Smooth muscle cell (in vitro differentiated cells): ENCODE results near the gene LRP5. TPM values are rescaled to one million over a fixed set of nuclear protein-coding genes. Genes with fewer than 3 reads are reported as not detected.

Source experiments
- DNase-seq: peaks from one replicate; lab custom pipeline; 2025; ENCODE audit not compliant: unreplicated experiment; lab: John Stamatoyannopoulos, UW
- H2AFZ ChIP-seq: fragments of 200-600 bp; sonication (generic); 2 replicates; pipeline ENCODE4 v1.6.0; 2016; ENCODE audit warnings: antibody characterized with exemption, low read depth, mild to moderate bottlenecking
- H3F3A ChIP-seq: fragments of 200-600 bp; sonication (generic); 2 replicates; pipeline ENCODE4 v1.6.0; 2017; ENCODE audit warnings: antibody characterized with exemption, low read depth
- H3K27ac ChIP-seq: fragments of 200-600 bp; sonication (generic); 2 replicates; pipeline ENCODE4 v1.5.1; 2016; ENCODE audit warnings: low read depth, mild to moderate bottlenecking
- H3K27me3 ChIP-seq: fragments of 200-600 bp; sonication (generic); 2 replicates; pipeline ENCODE4 v1.6.1; 2016; ENCODE audit warnings: low read depth, mild to moderate bottlenecking
- H3K36me3 ChIP-seq: fragments of 200-600 bp; sonication (generic); 2 replicates; pipeline ENCODE4 v1.5.1; 2016; ENCODE audit warnings: low read depth
- H3K4me1 ChIP-seq: fragments of 200-600 bp; sonication (generic); 2 replicates; pipeline ENCODE4 v1.5.1; 2016; ENCODE audit warnings: low read depth
- H3K4me2 ChIP-seq: fragments of 200-600 bp; sonication (generic); 2 replicates; pipeline ENCODE4 v1.6.0; 2016; ENCODE audit warnings: mild to moderate bottlenecking
- H3K4me3 ChIP-seq: fragments of 200-600 bp; sonication (generic); 2 replicates; pipeline ENCODE4 v1.5.1; 2016; ENCODE audit warnings: mild to moderate bottlenecking
- H3K79me2 ChIP-seq: fragments of 200-600 bp; sonication (generic); 2 replicates; pipeline ENCODE4 v1.6.0; 2016; ENCODE audit warnings: low read depth, mild to moderate bottlenecking
- H3K9ac ChIP-seq: fragments of 200-600 bp; sonication (generic); 2 replicates; pipeline ENCODE4 v1.6.0; 2016; ENCODE audit warnings: low read depth
- H3K9me3 ChIP-seq: fragments of 200-600 bp; sonication (generic); replicated peaks from 2 replicates; pipeline ENCODE4 v1.5.1; 2016; ENCODE audit warnings: low read depth
- H4K20me1 ChIP-seq: fragments of 200-600 bp; sonication (generic); 2 replicates; pipeline ENCODE4 v1.6.0; 2016; ENCODE audit warnings: low read depth
- CTCF ChIP-seq: fragments of 200-600 bp; sonication (generic); IDR thresholded peaks from 2 replicates; pipeline ENCODE4 v1.5.1; 2017; ENCODE audit warnings: borderline replicate concordance, mild to moderate bottlenecking, antibody characterized with exemption; ENCODE audit not compliant: insufficient read depth, poor library complexity, severe bottlenecking
- WGBS: methylation state at CpG from one replicate; pipeline ENCODE4 v1.1.7; 2016; ENCODE audit warnings: low lambda C conversion rate; 5-methylcytosine and 5-hydroxymethylcytosine counted together
- polyA plus RNA-seq: library from polyadenylated mRNA; unstranded; fragments of >200 nt; fragmentation: Nextera tagmentation; extraction: Ambion mirVana; gene quantifications from 2 replicates; pipeline ENCODE4 v1.2.1, GENCODE V29; 2016
- total RNA-seq: library from RNA; depleted of rRNA; stranded (reverse); fragments of >200 nt; gene quantifications from 2 replicates; pipeline ENCODE4 v1.2.3, GENCODE V29; 2014

The LRP5 gene
- total and polyA plus RNA-seq, 2 experiments from 2014 or later = 16.1 to 26.6 TPM

DNA sequence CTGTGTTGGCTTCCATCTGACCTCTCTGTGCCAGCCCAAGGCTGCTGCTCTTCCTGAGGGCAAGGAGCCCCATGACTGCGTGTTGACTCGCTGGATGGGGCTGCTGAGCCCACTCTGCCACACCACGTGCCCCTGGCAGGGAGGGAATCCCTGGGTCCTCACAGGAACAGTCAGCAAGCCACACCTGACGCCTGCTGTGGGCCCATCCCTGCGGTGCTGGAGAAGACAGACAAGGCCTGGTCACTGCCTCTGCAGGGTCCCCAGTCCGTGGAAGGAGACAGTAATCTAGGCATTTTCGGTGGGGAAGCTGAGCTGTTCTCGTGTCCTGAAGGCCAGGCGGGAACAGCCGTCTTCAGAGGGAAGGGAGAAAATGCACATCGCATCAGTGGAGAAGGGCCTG, 137.6 kb downstream of the LRP5 start:
- H3K4me1 ChIP-seq = no peaks in the 10 kb centered on the region
- H3K9ac ChIP-seq = no peak overlapping the region
- no peaks in the 10 kb centered on the region for H4K20me1 ChIP-seq
- H3K4me3 ChIP-seq = no peak overlapping the region
- no peaks in the 10 kb centered on the region for H3F3A ChIP-seq
- WGBS = 95% methylated on average over 11 of the region's 11 CpGs
- no peaks in the 10 kb centered on the region for H3K79me2 ChIP-seq
- H3K27me3 ChIP-seq = no peaks in the 10 kb centered on the region
- no peak for DNase-seq
- H3K4me2 ChIP-seq = no peak overlapping the region
- H3K36me3 ChIP-seq = no peaks in the 10 kb centered on the region
- no peak overlapping the region for H3K27ac ChIP-seq
- H3K9me3 ChIP-seq = no peaks in the 10 kb centered on the region
- no peak for TF ChIP-seq CTCF
- H2AFZ ChIP-seq = no peak overlapping the region

DNA sequence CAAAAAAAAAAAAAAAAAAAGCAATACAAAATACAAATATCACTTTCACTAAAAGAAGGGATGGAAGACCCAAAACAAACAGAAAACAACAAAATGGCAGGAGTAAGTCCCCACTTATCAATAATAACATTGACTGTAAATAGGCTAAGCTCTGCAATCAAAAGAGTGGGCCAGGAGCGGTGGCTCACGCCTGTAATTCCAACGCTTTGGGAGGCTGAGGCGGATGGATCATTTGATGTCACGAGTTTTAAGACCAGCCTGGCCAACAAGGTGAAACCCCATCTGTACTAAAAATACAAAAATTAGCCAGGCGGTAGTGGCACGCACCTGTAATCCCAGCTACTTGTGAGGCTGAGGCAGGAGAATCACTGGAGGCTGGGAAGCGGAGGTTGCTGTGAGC, 138.3 kb downstream of the LRP5 start:
- H3K79me2 ChIP-seq = no peaks in the 10 kb centered on the region
- H3K27me3 ChIP-seq = no peaks in the 10 kb centered on the region
- 96% methylated on average over 8 of the region's 8 CpGs for WGBS
- no peak overlapping the region for H3K4me3 ChIP-seq
- H4K20me1 ChIP-seq = no peaks in the 10 kb centered on the region
- no peak overlapping the region for H3K4me2 ChIP-seq
- no peak overlapping the region for H2AFZ ChIP-seq
- H3K27ac ChIP-seq = no peak overlapping the region
- H3K36me3 ChIP-seq = no peaks in the 10 kb centered on the region
- no peak for TF ChIP-seq CTCF
- no peaks in the 10 kb centered on the region for H3K4me1 ChIP-seq
- no peaks in the 10 kb centered on the region for H3F3A ChIP-seq
- no peak for DNase-seq
- H3K9ac ChIP-seq = no peak overlapping the region
- H3K9me3 ChIP-seq = no peaks in the 10 kb centered on the region

DNA sequence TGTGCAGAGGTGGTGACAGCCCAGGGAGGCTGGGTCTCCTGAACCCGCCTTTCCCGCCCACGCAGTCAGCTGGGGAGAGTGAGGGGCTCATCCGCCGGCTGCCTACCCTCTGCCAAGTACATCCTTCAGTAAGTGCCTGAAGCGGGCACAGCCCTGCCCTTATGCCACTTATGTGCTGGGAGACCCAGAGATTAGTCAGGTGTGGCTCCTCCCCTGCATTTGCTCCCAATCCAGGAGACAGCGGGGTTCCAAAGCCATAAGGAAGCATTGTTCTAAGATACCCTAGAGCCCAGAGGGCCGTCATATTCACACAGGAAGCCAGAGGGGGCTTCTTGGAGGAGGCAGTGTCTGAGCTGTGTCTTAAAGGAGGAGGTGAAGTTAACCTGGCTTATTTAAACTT, 142.4 kb downstream of the LRP5 start:
- no peaks in the 10 kb centered on the region for H3K79me2 ChIP-seq
- WGBS = 76% methylated on average over 8 of the region's 8 CpGs
- H3K4me1 ChIP-seq = no peaks in the 10 kb centered on the region
- no peak overlapping the region for H3K4me3 ChIP-seq
- no peak overlapping the region for H3K27ac ChIP-seq
- H4K20me1 ChIP-seq = no peaks in the 10 kb centered on the region
- H3K27me3 ChIP-seq = no peaks in the 10 kb centered on the region
- no peak for DNase-seq
- H3K4me2 ChIP-seq = no peak overlapping the region
- no peak overlapping the region for H2AFZ ChIP-seq
- no peaks in the 10 kb centered on the region for H3F3A ChIP-seq
- TF ChIP-seq CTCF = no peak
- no peaks in the 10 kb centered on the region for H3K9me3 ChIP-seq
- H3K36me3 ChIP-seq = no peaks in the 10 kb centered on the region
- H3K9ac ChIP-seq = no peak overlapping the region

DNA sequence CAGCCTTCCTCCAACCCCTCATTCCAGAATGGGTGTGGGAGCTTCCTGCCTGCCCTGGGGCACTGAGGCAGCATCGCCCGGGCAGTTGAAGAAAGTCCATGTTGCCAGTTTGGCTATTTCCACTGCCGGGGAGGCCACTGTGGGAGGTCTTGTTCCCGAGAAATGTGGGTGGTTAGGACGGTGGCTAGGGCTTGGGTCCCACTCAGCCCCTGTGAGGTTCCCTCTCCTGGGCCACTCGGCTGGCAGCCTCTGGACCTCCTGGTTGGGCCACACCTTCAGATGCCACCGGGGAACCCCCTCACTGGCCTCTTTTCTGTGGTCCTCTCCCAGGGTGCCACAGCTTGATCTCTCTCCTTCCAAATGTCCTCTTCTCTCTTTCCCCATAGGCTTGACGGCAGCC, 143.1 kb downstream of the LRP5 start:
- no peak overlapping the region for H3K4me2 ChIP-seq
- H3K9ac ChIP-seq = no peak overlapping the region
- 81% methylated on average over 7 of the region's 8 CpGs for WGBS
- TF ChIP-seq CTCF = no peak
- no peaks in the 10 kb centered on the region for H3K79me2 ChIP-seq
- H3K27ac ChIP-seq = no peak overlapping the region
- H2AFZ ChIP-seq = no peak overlapping the region
- H3K36me3 ChIP-seq = no peaks in the 10 kb centered on the region
- H3K9me3 ChIP-seq = no peaks in the 10 kb centered on the region
- H3K4me1 ChIP-seq = no peaks in the 10 kb centered on the region
- H4K20me1 ChIP-seq = no peaks in the 10 kb centered on the region
- no peaks in the 10 kb centered on the region for H3F3A ChIP-seq
- no peaks in the 10 kb centered on the region for H3K27me3 ChIP-seq
- no peak for DNase-seq
- no peak overlapping the region for H3K4me3 ChIP-seq
